Measurements from ENCODE around the gene MRPL39.
"Not testable (repeated sequence)": the region's sequence is repeated elsewhere in the genome, so short reads cannot be mapped to it uniquely, and the experiment has no call there.

Gene MRPL39

GRCh38 chr21:25607151-25608043, at the start of gene MRPL39:
Gene MRPL39 (minus strand): TSS chr21:25607481. CDS start chr21:25607475, 6 bp downstream.
- peak; percentile 82 for DNase-seq

- DNase-seq, result no peak
Measured at GRCh38 chr21:25656412-25656811, 49.1 kb upstream of the MRPL39 start.

GRCh38 chr21:25649146-25649545, 41.9 kb upstream of the MRPL39 start:
- no peak for DNase-seq

- DNase-seq, result no peak
Measured at GRCh38 chr21:25647647-25648046, 40.4 kb upstream of the MRPL39 start.

GRCh38 chr21:25646474-25646873, 39.2 kb upstream of the MRPL39 start:
- no peak for DNase-seq

GRCh38 chr21:25643486-25643885, 36.2 kb upstream of the MRPL39 start:
- DNase-seq, result no peak

- no peak for DNase-seq
Measured at GRCh38 chr21:25640943-25641292, 33.6 kb upstream of the MRPL39 start.

- DNase-seq, result no peak
Measured at GRCh38 chr21:25640202-25640942, 33.1 kb upstream of the MRPL39 start.

- DNase-seq, result no peak
Measured at GRCh38 chr21:25639551-25640201, 32.4 kb upstream of the MRPL39 start.

GRCh38 chr21:25638660-25639550, 31.6 kb upstream of the MRPL39 start, which contains the start of gene JAM2:
Gene JAM2 (plus strand): TSS chr21:25639258. CDS start chr21:25639822, 564 bp downstream.
- peak; percentile 32 for DNase-seq

- no peak for DNase-seq
Measured at GRCh38 chr21:25637851-25638659, 30.8 kb upstream of the MRPL39 start.

- no peak for DNase-seq
Measured at GRCh38 chr21:25636727-25637126, 29.4 kb upstream of the MRPL39 start.

GRCh38 chr21:25635310-25635709, 28.0 kb upstream of the MRPL39 start:
- no peak for DNase-seq

- DNase-seq, result no peak
Measured at GRCh38 chr21:25632296-25632695, 25.0 kb upstream of the MRPL39 start.

GRCh38 chr21:25626757-25627156, 19.5 kb upstream of the MRPL39 start:
- no peak for DNase-seq

- not testable (repeated sequence) for DNase-seq
Measured at GRCh38 chr21:25625776-25626555, 18.7 kb upstream of the MRPL39 start.

- no peak for DNase-seq
Measured at GRCh38 chr21:25625036-25625435, 17.8 kb upstream of the MRPL39 start.

GRCh38 chr21:25624511-25624910, 17.2 kb upstream of the MRPL39 start:
- DNase-seq, result no peak

GRCh38 chr21:25619198-25619597, 11.9 kb upstream of the MRPL39 start:
- no peak for DNase-seq

GRCh38 chr21:25615880-25616279, 8.6 kb upstream of the MRPL39 start:
- DNase-seq, result no peak

GRCh38 chr21:25614441-25614840, 7.2 kb upstream of the MRPL39 start:
- DNase-seq, result no peak
